ENCODE results near the gene ANTXR1.

The ANTXR1 gene

GRCh38 chr2:69190743-69191404 is 177.9 kb downstream of the ANTXR1 start:
- DNase-seq: no peak

- DNase-seq: no peak
Measured at GRCh38 chr2:69191634-69192033, 178.7 kb downstream of the ANTXR1 start.

GRCh38 chr2:69192176-69192945 is 179.4 kb downstream of the ANTXR1 start:
- no peak for DNase-seq

- DNase-seq: no peak
Measured at GRCh38 chr2:69195706-69196105, 182.7 kb downstream of the ANTXR1 start.

GRCh38 chr2:69196327-69197117 is 183.5 kb downstream of the ANTXR1 start:
- no peak for DNase-seq

GRCh38 chr2:69200107-69200520 is 187.1 kb downstream of the ANTXR1 start:
- DNase-seq: no peak

- DNase-seq: no peak
Measured at GRCh38 chr2:69201259-69201658, 188.3 kb downstream of the ANTXR1 start.

- DNase-seq: no peak
Measured at GRCh38 chr2:69202327-69202726, 189.3 kb downstream of the ANTXR1 start.

GRCh38 chr2:69203166-69203985 is 190.4 kb downstream of the ANTXR1 start:
- DNase-seq: no peak

- no peak for DNase-seq
Measured at GRCh38 chr2:69204654-69205053, 191.7 kb downstream of the ANTXR1 start.

- DNase-seq: no peak
Measured at GRCh38 chr2:69205076-69205475, 192.1 kb downstream of the ANTXR1 start.

GRCh38 chr2:69205491-69205890 is 192.5 kb downstream of the ANTXR1 start:
- no peak for DNase-seq

GRCh38 chr2:69208023-69208595 is 195.1 kb downstream of the ANTXR1 start:
- no peak for DNase-seq

GRCh38 chr2:69209482-69209881 is 196.5 kb downstream of the ANTXR1 start:
- DNase-seq: no peak

GRCh38 chr2:69210385-69210784 is 197.4 kb downstream of the ANTXR1 start:
- no peak for DNase-seq

- DNase-seq: no peak
Measured at GRCh38 chr2:69211048-69211447, 198.1 kb downstream of the ANTXR1 start.

- no peak for DNase-seq
Measured at GRCh38 chr2:69211686-69212085, 198.7 kb downstream of the ANTXR1 start.

- DNase-seq: no peak
Measured at GRCh38 chr2:69212238-69213028, 199.5 kb downstream of the ANTXR1 start.

GRCh38 chr2:69213201-69213600 is 200.2 kb downstream of the ANTXR1 start:
- DNase-seq: no peak

GRCh38 chr2:69213782-69214181 is 200.8 kb downstream of the ANTXR1 start:
- DNase-seq: no peak

- DNase-seq: no peak
Measured at GRCh38 chr2:69214898-69215297, 201.9 kb downstream of the ANTXR1 start.
